Measurements from ENCODE around the gene MRPL40.
A peak's percentile ranks its signal among the peaks of the same experiment; 100 is the strongest.

Gene MRPL40

DNA sequence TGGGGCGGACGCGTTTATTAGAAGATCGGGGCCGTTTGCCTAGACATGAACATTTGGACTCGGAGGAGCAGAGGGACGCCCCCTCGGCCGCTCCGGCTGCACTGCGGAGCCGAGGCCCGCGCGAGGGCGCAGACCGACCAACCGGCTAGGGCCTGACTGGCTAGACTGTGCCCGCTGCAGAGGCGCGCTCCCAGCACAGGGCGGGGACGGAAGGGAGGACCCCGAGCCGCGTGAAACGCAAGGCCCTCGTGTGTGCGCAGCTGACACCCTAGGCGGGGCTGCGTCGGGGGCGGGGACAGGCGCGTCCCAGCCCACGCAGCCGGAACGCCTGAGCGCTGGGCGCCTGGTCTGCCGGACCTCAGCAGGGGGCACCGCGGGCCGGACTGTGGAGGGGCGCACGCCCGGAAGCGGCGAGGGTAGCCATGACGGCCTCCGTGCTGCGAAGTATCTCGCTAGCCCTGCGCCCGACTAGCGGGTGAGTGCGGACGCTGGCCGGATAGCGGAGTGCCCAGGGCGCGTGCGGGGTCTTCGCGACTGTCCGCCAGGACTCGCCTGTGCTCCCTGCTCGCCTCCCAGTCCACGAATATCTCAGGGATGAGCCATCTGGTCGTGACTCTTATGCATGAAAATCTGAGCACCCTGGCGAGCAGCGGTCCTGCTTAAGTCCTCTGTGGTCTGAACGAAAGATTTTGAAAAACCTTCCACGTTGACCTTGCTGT, at the start of gene MRPL40:
TSS of gene MRPL40 (plus strand) at position 413 of the 719 bp plus-strand sequence. CDS start at position 423, 10 bp downstream.
- peak; percentile 93 for DNase-seq
- in situ Hi-C loops (cut with MboI; ENCODE audit: low pct_unique_long_range_greater_than_20kb, low sequenced_read_pairs): no loop called here

DNA sequence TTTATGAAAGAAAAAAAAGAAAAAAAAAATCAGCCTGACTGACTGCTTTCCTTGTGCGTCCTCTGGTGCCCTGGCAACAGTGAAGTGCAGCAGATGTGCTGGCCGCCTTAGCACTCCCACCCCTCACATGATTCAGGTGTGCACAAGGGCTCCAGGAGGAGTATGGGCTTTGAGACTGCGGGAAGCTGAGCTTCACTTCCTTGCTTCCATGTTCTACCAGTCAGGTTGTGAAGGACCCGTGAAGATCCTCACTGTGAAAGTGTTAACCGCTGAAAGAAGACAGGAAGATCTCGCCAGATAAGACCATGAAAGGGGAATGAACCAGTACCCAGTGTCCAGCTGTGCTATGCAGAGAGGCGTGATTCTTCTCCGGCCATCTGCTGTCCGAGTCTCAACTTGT, 49.1 kb upstream of the MRPL40 start:
- in situ Hi-C loops (cut with MboI; ENCODE audit: low pct_unique_long_range_greater_than_20kb, low sequenced_read_pairs): no loop called here
- DNase-seq: no peak

- no peak for DNase-seq
- in situ Hi-C loops (cut with MboI; ENCODE audit: low pct_unique_long_range_greater_than_20kb, low sequenced_read_pairs): no loop called here
Measured at GRCh38 chr22:19385221-19385906, 47.0 kb upstream of the MRPL40 start.

GRCh38 chr22:19386248-19386647, 46.1 kb upstream of the MRPL40 start:
- no peak for DNase-seq
- in situ Hi-C loops (cut with MboI; ENCODE audit: low pct_unique_long_range_greater_than_20kb, low sequenced_read_pairs): no loop called here

DNA sequence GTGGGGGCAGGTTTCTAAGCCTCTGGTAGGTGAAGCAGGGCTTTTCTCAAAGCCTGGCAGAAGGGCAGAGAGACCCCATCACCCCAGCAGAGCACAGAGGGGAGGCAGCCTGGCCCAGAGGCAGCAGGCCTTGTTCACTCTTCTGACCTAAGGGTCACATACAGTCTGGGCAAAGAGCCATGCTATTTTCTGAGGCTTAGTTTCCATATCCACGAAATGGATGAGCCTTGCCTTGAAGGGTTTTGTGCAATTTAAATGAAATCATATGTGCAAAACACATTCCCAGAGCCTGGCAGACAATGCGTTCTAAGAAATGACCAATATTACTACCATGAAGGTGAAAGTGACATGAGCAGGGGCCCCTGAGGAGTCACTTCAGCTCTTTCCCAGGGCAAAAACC, 45.3 kb upstream of the MRPL40 start:
- DNase-seq: no peak
- in situ Hi-C loops (cut with MboI; ENCODE audit: low pct_unique_long_range_greater_than_20kb, low sequenced_read_pairs): no loop called here

DNA sequence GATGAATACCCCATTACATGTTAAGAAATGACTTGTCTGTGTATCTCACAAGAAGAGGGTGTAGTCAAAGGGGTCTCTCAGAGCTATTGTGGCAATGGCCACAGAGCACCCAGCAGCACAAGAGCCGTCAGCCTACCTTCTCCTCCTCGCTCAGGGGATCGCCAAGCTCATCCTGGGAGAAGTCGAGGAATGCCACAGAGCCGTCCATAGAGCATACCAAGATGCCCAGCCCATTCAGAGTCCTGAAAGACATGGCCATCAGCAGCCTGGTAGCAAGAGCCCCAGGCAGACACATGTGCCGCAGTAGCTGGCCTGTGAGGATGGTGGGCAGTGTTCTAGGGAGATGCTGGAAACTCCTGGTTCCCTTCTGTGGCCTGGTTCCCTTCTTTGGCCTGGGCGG, 44.8 kb upstream of the MRPL40 start:
- in situ Hi-C loops (cut with MboI; ENCODE audit: low pct_unique_long_range_greater_than_20kb, low sequenced_read_pairs): no loop called here
- no peak for DNase-seq

DNA sequence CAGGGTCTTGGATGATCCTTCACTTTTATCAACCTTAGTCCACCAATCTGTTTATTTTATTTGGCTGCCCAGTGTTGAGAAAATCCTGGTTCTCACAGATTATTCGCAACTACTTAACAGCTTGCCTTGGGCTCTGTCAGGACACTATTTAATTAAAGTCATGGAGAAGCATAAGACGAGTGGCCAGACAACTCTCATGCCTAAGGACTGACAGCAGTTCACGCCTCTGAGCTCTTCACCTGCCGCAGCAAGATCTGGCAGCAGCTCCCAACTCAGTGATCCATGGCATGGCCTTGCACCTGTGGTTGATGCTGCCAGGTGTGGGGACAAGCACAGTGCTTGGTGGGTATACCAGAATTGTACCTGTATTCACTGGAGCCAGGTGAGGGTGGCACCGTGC, 38.6 kb upstream of the MRPL40 start:
- in situ Hi-C loops (cut with MboI; ENCODE audit: low pct_unique_long_range_greater_than_20kb, low sequenced_read_pairs): no loop called here
- DNase-seq: no peak

GRCh38 chr22:19394274-19395050, 37.9 kb upstream of the MRPL40 start:
- no peak for DNase-seq
- in situ Hi-C loops (cut with MboI; ENCODE audit: low pct_unique_long_range_greater_than_20kb, low sequenced_read_pairs): no loop called here

DNA sequence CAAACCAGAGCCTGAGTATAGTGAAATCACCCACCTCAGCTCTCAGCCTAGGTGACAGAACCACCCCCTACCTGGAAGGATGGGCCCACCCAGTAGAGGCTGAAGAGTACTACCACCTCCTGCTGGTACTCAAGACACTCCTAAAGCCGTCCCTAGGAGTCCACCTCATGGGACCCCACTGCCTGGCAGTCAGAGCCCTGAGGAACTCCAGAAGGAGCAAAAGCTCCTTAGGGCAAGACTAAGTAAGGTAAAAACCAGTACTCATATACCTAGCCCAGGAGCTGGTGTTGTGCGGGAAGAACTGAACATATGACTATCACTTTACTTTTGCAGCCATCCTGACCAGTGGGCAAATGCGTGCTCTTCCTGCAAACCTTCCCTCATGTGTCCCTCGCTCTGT, 37.1 kb upstream of the MRPL40 start:
- DNase-seq: no peak
- in situ Hi-C loops (cut with MboI; ENCODE audit: low pct_unique_long_range_greater_than_20kb, low sequenced_read_pairs): no loop called here

- in situ Hi-C loops (cut with MboI; ENCODE audit: low pct_unique_long_range_greater_than_20kb, low sequenced_read_pairs): no loop called here
- no peak for DNase-seq
Measured at GRCh38 chr22:19396561-19396933, 35.8 kb upstream of the MRPL40 start.

- in situ Hi-C loops (cut with MboI; ENCODE audit: low pct_unique_long_range_greater_than_20kb, low sequenced_read_pairs): no loop called here
- DNase-seq: no peak
Measured at GRCh38 chr22:19396934-19397733, 35.2 kb upstream of the MRPL40 start.

DNA sequence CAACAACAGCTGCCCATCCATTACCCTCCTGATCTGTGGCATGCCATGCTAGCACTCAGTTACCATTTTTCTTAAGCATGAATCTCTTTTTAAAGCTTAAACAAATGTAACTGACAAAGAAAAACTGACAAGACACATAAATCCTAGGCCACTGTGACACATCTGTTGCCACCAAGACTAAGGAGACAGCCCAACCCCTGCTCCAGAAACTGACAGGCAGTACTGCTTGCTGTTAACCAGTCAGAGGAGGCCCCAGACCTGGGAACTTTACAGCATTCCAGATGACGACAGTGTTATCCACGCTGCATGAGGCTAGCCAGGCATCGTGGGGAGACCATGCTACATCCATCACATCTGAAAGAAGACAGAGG, 34.6 kb upstream of the MRPL40 start:
- no peak for DNase-seq
- in situ Hi-C loops (cut with MboI; ENCODE audit: low pct_unique_long_range_greater_than_20kb, low sequenced_read_pairs): no loop called here

DNA sequence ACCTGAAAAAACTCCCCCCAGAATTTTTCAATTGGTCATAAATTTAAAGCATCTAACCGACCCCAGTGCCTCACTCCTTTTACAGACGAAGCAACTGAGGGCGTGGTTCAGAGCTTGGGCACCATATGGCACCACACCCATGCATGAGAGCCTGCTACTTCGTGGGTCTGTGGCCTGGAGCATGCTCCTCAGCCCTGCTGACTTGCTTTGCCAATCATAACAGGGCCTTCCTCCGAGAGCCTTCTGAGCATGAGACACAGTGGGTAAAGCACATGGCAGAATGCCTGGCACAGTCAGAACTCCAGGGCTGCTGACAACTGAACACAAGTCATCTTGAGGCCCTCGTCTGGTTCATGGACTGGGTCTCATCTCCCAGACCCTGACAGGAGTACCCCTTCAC, 34.1 kb upstream of the MRPL40 start:
- in situ Hi-C loops (cut with MboI; ENCODE audit: low pct_unique_long_range_greater_than_20kb, low sequenced_read_pairs): no loop called here
- no peak for DNase-seq

GRCh38 chr22:19398652-19399051, 33.7 kb upstream of the MRPL40 start:
- no peak for DNase-seq
- in situ Hi-C loops (cut with MboI; ENCODE audit: low pct_unique_long_range_greater_than_20kb, low sequenced_read_pairs): no loop called here

DNA sequence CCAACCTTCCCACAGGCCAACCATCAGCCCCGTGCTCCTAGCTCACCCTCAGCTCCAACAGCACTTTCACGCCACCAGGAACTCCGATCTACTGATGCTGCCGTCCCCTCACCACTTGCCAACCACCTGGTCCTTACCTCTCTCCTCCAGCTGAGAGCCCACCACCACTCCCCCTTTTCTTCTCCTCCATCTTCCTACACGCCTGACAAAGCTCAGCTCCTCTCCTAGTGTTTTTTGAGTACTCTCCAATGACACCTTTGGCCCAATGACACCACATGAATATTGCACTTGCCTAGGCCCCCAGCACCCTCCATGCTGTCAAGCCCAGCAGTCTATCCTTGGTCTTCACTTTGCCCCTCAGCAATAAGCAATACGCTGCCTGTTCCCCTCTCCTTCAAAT, 31.5 kb upstream of the MRPL40 start:
- DNase-seq: no peak
- in situ Hi-C loops (cut with MboI; ENCODE audit: low pct_unique_long_range_greater_than_20kb, low sequenced_read_pairs): no loop called here

DNA sequence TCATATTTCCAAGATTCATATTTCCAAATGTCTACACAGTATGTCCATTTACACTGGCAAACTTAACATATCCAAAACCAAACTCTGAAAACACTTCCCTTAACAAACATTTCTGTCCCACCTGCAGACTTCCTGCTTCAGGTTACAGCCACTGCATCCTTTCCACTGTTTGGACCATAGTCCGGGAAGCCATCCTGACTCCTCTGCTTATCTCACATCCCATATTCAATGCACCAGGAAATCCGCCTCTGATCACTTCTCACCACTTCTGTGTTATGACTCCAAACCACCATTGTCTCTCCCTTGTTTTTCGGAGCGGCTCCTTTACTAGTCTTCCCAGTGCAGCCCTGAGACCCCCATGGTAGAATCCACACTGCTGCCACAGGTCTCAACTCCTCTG, 30.9 kb upstream of the MRPL40 start:
- in situ Hi-C loops (cut with MboI; ENCODE audit: low pct_unique_long_range_greater_than_20kb, low sequenced_read_pairs): no loop called here

GRCh38 chr22:19402642-19403191, 29.6 kb upstream of the MRPL40 start:
- in situ Hi-C loops (cut with MboI; ENCODE audit: low pct_unique_long_range_greater_than_20kb, low sequenced_read_pairs): no loop called here

More for the DNA sequence above, 30.9 kb upstream of the MRPL40 start:
- DNase-seq: no peak

DNA sequence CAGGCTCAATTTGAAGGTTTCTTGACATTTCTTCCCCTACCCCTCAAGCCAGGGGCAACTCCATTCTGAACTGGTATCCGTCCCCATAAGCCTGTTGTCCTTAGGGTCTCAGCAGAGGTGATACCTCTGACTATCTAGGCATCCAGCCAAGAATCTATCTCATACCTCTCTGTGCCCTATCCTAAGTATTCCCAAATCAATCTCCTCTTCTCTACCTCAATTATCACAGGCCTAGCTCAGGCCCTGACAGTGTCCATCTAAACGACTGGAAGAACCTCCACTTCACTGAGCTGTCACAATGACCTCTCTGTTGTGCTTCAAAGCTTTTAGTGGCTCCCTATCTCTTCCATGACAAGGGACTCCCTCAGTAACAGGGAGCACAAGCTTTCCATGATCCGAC, 27.7 kb upstream of the MRPL40 start:
- no peak for DNase-seq
- in situ Hi-C loops (cut with MboI; ENCODE audit: low pct_unique_long_range_greater_than_20kb, low sequenced_read_pairs): no loop called here

More at GRCh38 chr22:19402642-19403191, 29.6 kb upstream of the MRPL40 start:
- DNase-seq: no peak

DNA sequence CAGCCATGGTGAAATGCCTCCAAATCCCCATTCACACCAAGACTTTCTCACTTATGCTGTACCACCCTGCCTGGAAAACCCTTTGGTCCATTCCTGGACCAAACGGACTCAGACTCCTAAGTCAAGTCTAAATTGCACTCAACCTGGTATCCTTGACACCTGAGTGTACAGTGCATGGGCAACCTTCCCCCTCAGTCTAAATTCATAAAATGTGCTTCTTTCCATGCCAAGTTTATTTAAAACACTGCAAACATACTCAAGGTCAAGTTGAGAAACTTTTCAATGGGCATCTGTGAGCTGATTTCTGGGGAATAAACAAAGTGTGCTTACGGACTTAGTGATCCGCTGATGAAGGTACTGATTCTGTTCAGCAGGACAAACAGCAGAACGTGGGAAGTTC, 27.2 kb upstream of the MRPL40 start:
- no peak for DNase-seq
- in situ Hi-C loops (cut with MboI; ENCODE audit: low pct_unique_long_range_greater_than_20kb, low sequenced_read_pairs): no loop called here

Data from KBM-7 (cell line).